ENCODE measurements around the gene MEGF10. TPM values are rescaled to one million over a fixed set of nuclear protein-coding genes. Genes with fewer than 3 reads are reported as not detected.

The MEGF10 gene
- total RNA-seq, 2 experiments from 2014 or later = not detected

DNA sequence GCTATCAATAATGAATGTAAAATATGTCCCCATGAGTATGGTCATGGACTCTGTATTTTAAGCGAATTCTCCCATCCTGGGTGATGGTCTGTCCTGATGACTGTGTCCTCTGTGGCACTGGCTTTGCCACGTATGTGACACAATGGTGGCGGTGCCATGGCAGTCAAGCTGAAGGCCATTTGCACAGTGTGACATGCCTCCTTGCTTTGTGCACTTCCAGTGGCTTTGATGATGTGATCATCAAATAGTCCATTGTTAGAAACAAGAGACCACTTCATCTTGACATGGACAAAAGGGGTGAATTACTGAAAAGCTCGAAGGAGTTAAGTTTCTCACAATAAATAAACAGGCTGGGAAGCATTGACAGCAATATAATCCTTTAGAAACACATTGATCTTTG is 195.9 kb downstream of the MEGF10 start:
- Histone ChIP-seq H3K79me2 (ENCODE audit: insufficient read depth, low read depth, low read length) (no peaks in the 10 kb centered on the region), H4K20me1 (ENCODE audit: insufficient read depth, low read length) (no peaks in the 10 kb centered on the region), H2AFZ (ENCODE audit: low read length) (no peak overlapping the region), H3K36me3 (ENCODE audit: insufficient read depth, low read length) (no peaks in the 10 kb centered on the region), H3K9me2 (ENCODE audit: insufficient read depth, low read length) (no peaks in the 10 kb centered on the region), H3K4me2 (ENCODE audit: low read length) (no peak overlapping the region), H3K4me3 (ENCODE audit: low read depth, low read length, poor library complexity, severe bottlenecking) (no peak overlapping the region), H3K4me1 (ENCODE audit: insufficient read depth, low read length, poor library complexity, severe bottlenecking) (no peaks in the 10 kb centered on the region), H3K27ac (ENCODE audit: low read depth, low read length, poor library complexity, severe bottlenecking) (no peak overlapping the region), H3K9me3 (ENCODE audit: low read length) (no peaks in the 10 kb centered on the region)
- no peak for DNase-seq (ENCODE audit: low spot score)
- CTCF ChIA-PET (ENCODE audit: unreplicated experiment) = no interaction called here
- intact Hi-C loops (cut with micrococcal nuclease; ENCODE audit: unreplicated experiment) = no loop called here
- no TSS peak for BruUV-seq (replicated peaks)
- POLR2A ChIA-PET = no interaction called here
- TF ChIP-seq, protein P1, sequence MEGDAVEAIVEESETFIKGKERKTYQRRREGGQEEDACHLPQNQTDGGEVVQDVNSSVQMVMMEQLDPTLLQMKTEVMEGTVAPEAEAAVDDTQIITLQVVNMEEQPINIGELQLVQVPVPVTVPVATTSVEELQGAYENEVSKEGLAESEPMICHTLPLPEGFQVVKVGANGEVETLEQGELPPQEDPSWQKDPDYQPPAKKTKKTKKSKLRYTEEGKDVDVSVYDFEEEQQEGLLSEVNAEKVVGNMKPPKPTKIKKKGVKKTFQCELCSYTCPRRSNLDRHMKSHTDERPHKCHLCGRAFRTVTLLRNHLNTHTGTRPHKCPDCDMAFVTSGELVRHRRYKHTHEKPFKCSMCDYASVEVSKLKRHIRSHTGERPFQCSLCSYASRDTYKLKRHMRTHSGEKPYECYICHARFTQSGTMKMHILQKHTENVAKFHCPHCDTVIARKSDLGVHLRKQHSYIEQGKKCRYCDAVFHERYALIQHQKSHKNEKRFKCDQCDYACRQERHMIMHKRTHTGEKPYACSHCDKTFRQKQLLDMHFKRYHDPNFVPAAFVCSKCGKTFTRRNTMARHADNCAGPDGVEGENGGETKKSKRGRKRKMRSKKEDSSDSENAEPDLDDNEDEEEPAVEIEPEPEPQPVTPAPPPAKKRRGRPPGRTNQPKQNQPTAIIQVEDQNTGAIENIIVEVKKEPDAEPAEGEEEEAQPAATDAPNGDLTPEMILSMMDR (conservative IDR thresholded peaks at IDR 0.05; ENCODE audit: low read length) = no peak
- TF ChIP-seq EZH2phosphoT487 (IDR thresholded peaks at IDR 0.05; ENCODE audit: borderline replicate concordance, low read depth, low read length) = no peak

DNA sequence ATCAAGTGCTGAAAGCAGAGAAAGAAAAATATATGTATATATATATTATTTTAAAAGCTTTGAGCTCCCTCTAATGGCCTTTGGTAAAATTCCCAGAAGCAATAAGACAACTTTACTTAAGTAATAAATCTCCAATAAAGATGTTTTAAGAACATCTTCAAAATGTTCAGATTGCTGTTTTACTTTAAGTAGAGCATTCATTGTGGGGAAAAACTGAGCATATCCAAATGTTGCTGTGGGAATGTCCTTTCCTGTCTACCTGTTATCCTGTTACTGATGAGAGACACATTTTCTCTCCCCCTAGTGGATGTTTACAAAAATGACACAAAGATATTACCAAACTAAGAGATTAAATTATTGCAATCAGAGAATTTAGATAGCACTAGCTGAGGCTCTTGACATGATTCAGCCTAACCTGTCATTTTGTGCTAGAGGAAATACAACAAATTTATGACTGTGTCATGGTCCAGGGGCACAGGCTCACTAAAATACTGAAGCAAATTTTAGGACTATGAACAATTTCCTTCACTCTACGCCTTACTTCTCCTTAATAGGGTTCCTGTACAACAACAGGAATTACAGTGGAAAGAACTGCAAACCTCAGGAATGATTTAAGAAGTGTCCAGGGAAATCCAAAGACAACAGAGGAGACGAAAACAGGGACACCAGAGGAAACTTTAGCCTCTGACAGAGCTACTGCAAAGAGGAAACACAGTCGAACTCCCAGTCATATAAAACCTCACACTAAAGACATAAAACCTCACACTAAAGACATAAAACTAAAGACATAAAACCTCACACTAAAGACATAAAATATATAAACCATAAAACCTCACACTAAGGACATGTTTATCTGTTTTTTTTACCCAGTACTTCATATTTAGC is 202.5 kb downstream of the MEGF10 start:
- TF ChIP-seq EZH2phosphoT487 (IDR thresholded peaks at IDR 0.05; ENCODE audit: borderline replicate concordance, low read depth, low read length) = no peak
- TF ChIP-seq, protein P1 (conservative IDR thresholded peaks at IDR 0.05; ENCODE audit: low read length) = peak; percentile 100
- ChIA-PET CTCF (ENCODE audit: unreplicated experiment) (interaction anchor here (0.5 kb wide), 1 partner anchor 574 kb away, joined by 3 read pairs; no protein-coding TSS in a partner anchor), POLR2A (interaction anchor here (0.6 to 1.0 kb wide), 4 partner anchors 14 to 1512 kb away, joined by 3 read pairs; no protein-coding TSS in a partner anchor)
- H2AFZ ChIP-seq (ENCODE audit: low read length) = no peak overlapping the region
- DNase-seq (ENCODE audit: low spot score) = peak; percentile 53
- no peaks in the 10 kb centered on the region for H3K9me3 ChIP-seq (ENCODE audit: low read length)
- no peaks in the 10 kb centered on the region for H3K4me1 ChIP-seq (ENCODE audit: insufficient read depth, low read length, poor library complexity, severe bottlenecking)
- no peaks in the 10 kb centered on the region for H3K36me3 ChIP-seq (ENCODE audit: insufficient read depth, low read length)
- no TSS peak for BruUV-seq (replicated peaks)
- no peak overlapping the region for H3K4me2 ChIP-seq (ENCODE audit: low read length)
- intact Hi-C loops (cut with micrococcal nuclease; ENCODE audit: unreplicated experiment) = loop anchor here (1.0 to 10.0 kb wide), 4 partner anchors 178 to 1148 kb away; no protein-coding TSS in a partner anchor
- H3K9me2 ChIP-seq (ENCODE audit: insufficient read depth, low read length) = no peaks in the 10 kb centered on the region
- H4K20me1 ChIP-seq (ENCODE audit: insufficient read depth, low read length) = no peaks in the 10 kb centered on the region
- H3K27ac ChIP-seq (ENCODE audit: low read depth, low read length, poor library complexity, severe bottlenecking) = no peak overlapping the region
- H3K79me2 ChIP-seq (ENCODE audit: insufficient read depth, low read depth, low read length) = no peaks in the 10 kb centered on the region
- H3K4me3 ChIP-seq (ENCODE audit: low read depth, low read length, poor library complexity, severe bottlenecking) = no peak overlapping the region

DNA sequence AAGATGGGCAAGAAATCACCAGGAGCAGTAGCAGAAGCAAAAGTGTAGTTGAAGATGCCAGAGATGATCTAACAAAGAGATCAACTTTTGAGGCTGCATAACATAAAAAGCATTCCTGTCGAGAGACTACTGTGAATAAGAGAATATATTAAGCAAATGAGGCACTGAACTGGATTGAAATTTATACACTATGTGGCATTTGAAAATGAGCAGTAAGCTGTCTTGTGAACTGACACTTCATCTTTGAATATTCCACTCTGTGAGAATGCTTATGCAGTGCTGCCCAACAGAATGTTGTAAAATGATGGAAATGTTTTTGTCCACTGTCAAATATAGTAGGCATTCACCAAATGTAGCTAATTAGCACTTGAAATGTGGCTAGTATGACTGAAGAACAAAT is 208.0 kb downstream of the MEGF10 start:
- Histone ChIP-seq H2AFZ (ENCODE audit: low read length) (no peak overlapping the region), H3K27ac (ENCODE audit: low read depth, low read length, poor library complexity, severe bottlenecking) (no peak overlapping the region), H3K4me3 (ENCODE audit: low read depth, low read length, poor library complexity, severe bottlenecking) (no peak overlapping the region), H3K4me1 (ENCODE audit: insufficient read depth, low read length, poor library complexity, severe bottlenecking) (no peaks in the 10 kb centered on the region), H3K4me2 (ENCODE audit: low read length) (no peak overlapping the region), H4K20me1 (ENCODE audit: insufficient read depth, low read length) (no peaks in the 10 kb centered on the region), H3K36me3 (ENCODE audit: insufficient read depth, low read length) (no peaks in the 10 kb centered on the region), H3K79me2 (ENCODE audit: insufficient read depth, low read depth, low read length) (no peaks in the 10 kb centered on the region), H3K9me2 (ENCODE audit: insufficient read depth, low read length) (no peaks in the 10 kb centered on the region), H3K9me3 (ENCODE audit: low read length) (no peaks in the 10 kb centered on the region)
- TF ChIP-seq, protein P1 (conservative IDR thresholded peaks at IDR 0.05; ENCODE audit: low read length) = no peak
- TF ChIP-seq EZH2phosphoT487 (IDR thresholded peaks at IDR 0.05; ENCODE audit: borderline replicate concordance, low read depth, low read length) = no peak
- CTCF ChIA-PET (ENCODE audit: unreplicated experiment) = no interaction called here
- BruUV-seq (replicated peaks) = no TSS peak
- POLR2A ChIA-PET = interaction anchor here (0.5 to 1.0 kb wide), 3 partner anchors 8 to 667 kb away, joined by 3 to 5 read pairs (median 3); no protein-coding TSS in a partner anchor
- DNase-seq (ENCODE audit: low spot score) = no peak
- intact Hi-C loops (cut with micrococcal nuclease; ENCODE audit: unreplicated experiment) = loop anchor here (10.0 kb wide), 3 partner anchors 184 to 1154 kb away; no protein-coding TSS in a partner anchor

Measured in OCI-LY7 (cell line).